HG02623 (cell line): ENCODE results near the gene TFF2.

Experiments
- ATAC-seq: cut with Tn5 transposase; IDR thresholded peaks from one replicate; pipeline ENCODE4 v1.9.1; 2021; ENCODE audit warnings: moderate library complexity; ENCODE audit not compliant: unreplicated experiment

Gene TFF2

GRCh38 chr21:42347601-42348327, 3.0 kb downstream of the TFF2 start:
- ATAC-seq, result no peak

DNA sequence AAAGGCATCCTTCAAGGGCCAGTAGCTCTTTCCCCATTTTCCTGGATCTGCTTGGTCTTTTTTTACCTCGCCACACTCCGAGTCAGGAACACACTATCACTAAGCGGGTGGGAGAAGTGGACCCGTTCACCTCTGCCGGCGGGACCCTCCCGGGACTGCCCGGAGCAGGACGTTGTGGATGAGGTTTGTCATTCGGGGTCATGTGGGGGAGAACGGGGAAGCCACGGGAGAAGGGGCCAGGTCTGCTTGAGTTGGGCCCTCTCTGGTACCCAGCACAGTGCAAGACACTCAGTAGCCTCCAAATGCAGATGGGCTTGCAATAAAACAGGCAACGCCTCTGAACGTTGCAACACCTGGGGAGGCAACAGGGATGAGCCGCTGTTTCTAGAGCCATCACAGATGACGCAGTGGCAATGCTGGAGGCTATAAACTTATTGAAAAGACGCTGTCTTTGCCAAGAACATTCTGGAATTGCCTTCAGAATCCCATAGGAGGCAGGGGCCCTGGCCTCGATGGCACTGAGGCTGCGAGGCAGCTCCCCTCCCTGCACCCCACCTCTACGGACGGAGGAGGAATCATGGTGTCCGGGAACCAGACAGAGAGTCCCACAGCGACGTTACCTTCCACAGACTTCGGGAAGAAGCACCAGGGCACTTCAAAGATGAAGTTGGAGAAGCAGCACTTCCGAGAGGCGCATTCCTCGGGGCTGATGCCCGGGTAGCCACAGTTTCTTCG, 3.8 kb downstream of the TFF2 start:
- ATAC-seq, result no peak

DNA sequence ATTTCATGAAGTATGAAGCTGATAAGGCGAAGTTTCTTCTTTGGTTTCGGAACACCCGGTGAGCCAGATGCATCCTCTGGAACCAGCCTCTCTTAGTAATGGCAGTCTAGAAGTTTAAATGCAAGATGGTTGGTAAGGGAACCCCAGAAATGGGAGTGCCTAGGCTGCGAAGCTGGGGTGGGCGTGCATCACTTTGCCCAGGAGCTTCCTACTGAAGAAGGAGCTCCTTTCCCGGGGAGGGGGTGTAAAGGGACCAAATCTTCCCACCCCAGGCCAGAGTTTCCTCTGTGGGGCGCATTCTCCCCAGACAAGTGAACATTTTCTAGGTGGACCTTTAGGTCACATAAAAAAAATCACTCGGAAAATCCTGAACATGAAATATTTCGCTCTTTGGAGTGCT, 4.4 kb downstream of the TFF2 start:
- ATAC-seq, result no peak

- ATAC-seq, result no peak
Measured at GRCh38 chr21:42344631-42345030, 6.2 kb downstream of the TFF2 start.

- no peak for ATAC-seq
Measured at GRCh38 chr21:42343963-42344510, 6.8 kb downstream of the TFF2 start.

DNA sequence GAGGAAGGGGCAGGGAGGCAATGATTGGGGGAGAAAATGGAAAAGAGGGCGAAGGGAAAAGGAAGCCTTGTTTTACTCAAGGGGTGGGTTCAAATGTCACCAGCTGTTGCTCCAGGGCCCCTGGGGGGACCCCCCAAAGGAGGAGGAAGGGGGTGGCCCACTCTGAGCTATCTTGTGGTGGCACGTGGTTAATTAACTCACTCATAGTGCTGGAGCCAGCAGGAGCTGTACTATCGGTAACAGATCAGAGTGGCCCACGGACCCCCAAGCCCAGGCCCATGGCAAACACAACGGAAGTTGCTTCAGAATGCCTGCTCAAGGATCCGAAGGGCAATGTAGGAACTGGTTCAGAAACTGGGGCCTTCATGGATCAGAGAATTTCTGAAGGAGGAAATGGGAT, 7.2 kb downstream of the TFF2 start:
- no peak for ATAC-seq

GRCh38 chr21:42343101-42343500, 7.7 kb downstream of the TFF2 start:
- ATAC-seq, result no peak

GRCh38 chr21:42341776-42342542, 8.8 kb downstream of the TFF2 start:
- ATAC-seq, result no peak

- ATAC-seq, result no peak
Measured at GRCh38 chr21:42340187-42341050, 10.4 kb downstream of the TFF2 start.

GRCh38 chr21:42338729-42339715, 11.8 kb downstream of the TFF2 start:
- ATAC-seq, result no peak

- ATAC-seq, result no peak
Measured at GRCh38 chr21:42337830-42338728, 12.7 kb downstream of the TFF2 start.

DNA sequence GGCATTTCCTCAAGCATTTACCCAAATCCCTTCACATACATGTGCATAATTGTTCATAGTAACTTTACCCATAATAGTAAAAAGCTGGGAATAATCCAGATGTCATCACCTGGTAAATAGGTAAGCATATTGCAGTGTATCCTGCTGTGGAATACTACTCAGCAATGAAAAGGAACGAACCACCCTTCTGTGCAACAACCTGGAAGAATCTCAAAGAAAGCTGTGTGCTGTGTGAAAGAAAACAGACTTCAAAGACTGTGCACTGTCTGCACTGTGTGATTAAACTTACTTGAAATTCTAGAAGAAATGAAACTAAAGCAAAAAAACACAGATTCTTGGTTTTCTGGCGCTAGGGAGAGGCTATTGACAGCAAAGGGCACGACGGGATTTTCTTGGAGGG, 13.5 kb downstream of the TFF2 start:
- no peak for ATAC-seq

- ATAC-seq, result no peak
Measured at GRCh38 chr21:42336054-42336453, 14.7 kb downstream of the TFF2 start.

- no peak for ATAC-seq
Measured at GRCh38 chr21:42332557-42333317, 18.1 kb downstream of the TFF2 start.

DNA sequence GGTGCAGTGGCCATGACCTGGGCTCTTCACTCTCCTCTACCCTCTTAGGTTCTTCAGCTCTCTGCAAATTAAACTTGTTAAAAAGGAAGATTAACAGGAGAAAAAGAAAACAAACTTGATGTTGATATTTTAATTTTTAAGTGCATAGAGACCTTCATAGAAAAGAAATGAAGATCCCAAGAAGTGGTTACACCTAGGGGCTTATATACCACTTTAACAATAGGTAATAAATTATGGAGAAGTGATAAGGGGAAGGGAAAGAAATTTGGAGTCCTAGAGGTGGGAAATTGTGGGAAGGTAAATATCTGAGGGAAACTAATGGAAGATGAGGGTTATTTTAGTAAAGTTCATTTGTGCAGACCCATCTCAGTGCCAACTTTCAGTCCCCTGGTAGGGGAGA, 19.1 kb downstream of the TFF2 start:
- no peak for ATAC-seq

- no peak for ATAC-seq
Measured at GRCh38 chr21:42330380-42331371, 20.1 kb downstream of the TFF2 start.
